ENCODE data around the gene RASAL1.

GRCh38 chr12:113092607-113093408 is 42.8 kb downstream of the RASAL1 start:
- TF ChIP-seq CTCF (conservative IDR thresholded peaks at IDR 0.05; ENCODE audit: low read depth, low read length), result no peak
- TF ChIP-seq EZH2 (IDR thresholded peaks at IDR 0.05; ENCODE audit: borderline replicate concordance, low read depth, low read length, poor library complexity, severe bottlenecking), result no peak

Data from A673 (cell line).